ENCODE data around the gene CD46. TPM values are rescaled to one million over a fixed set of nuclear protein-coding genes. Genes with fewer than 3 reads are reported as not detected.

CD46 gene
- total RNA-seq, 1 donor from 2014 or later, result 116 TPM

GRCh38 chr1:207810173-207810572 lies 58.3 kb downstream of the CD46 start:
- DNase-seq (ENCODE audit: low spot score), result no peak
- Mint-ChIP-seq H3K4me1 (ENCODE audit: unreplicated experiment) (peaks cover 27% of the 10 kb centered on the region), H3K27me3 (ENCODE audit: unreplicated experiment) (peaks cover 2% of the 10 kb centered on the region), H3K9me3 (ENCODE audit: unreplicated experiment) (no peaks in the 10 kb centered on the region), H3K27ac (ENCODE audit: unreplicated experiment) (no peak overlapping the region), H3K4me3 (ENCODE audit: unreplicated experiment) (no peak overlapping the region), H3K36me3 (ENCODE audit: low read depth, unreplicated experiment) (peaks cover 53% of the 10 kb centered on the region)
- TF ChIP-seq CTCF (IDR thresholded peaks at IDR 0.05; ENCODE audit: unreplicated experiment), result no peak

GRCh38 chr1:207810606-207811295 lies 58.9 kb downstream of the CD46 start:
- Mint-ChIP-seq H3K9me3 (ENCODE audit: unreplicated experiment) (no peaks in the 10 kb centered on the region), H3K4me1 (ENCODE audit: unreplicated experiment) (peaks cover 33% of the 10 kb centered on the region), H3K36me3 (ENCODE audit: low read depth, unreplicated experiment) (peaks cover 57% of the 10 kb centered on the region), H3K27ac (ENCODE audit: unreplicated experiment) (no peak overlapping the region), H3K4me3 (ENCODE audit: unreplicated experiment) (no peak overlapping the region), H3K27me3 (ENCODE audit: unreplicated experiment) (peaks cover 2% of the 10 kb centered on the region)
- TF ChIP-seq CTCF (IDR thresholded peaks at IDR 0.05; ENCODE audit: unreplicated experiment), result no peak
- DNase-seq (ENCODE audit: low spot score), result no peak

- no peak for TF ChIP-seq CTCF (IDR thresholded peaks at IDR 0.05; ENCODE audit: unreplicated experiment)
- Mint-ChIP-seq H3K36me3 (ENCODE audit: low read depth, unreplicated experiment) (peaks cover 63% of the 10 kb centered on the region), H3K4me1 (ENCODE audit: unreplicated experiment) (peaks cover 38% of the 10 kb centered on the region), H3K27ac (ENCODE audit: unreplicated experiment) (no peak overlapping the region), H3K4me3 (ENCODE audit: unreplicated experiment) (no peak overlapping the region), H3K9me3 (ENCODE audit: unreplicated experiment) (no peaks in the 10 kb centered on the region), H3K27me3 (ENCODE audit: unreplicated experiment) (peaks cover 2% of the 10 kb centered on the region)
- DNase-seq (ENCODE audit: low spot score), result no peak
Observed at GRCh38 chr1:207811319-207811718, 59.5 kb downstream of the CD46 start.

- Mint-ChIP-seq H3K27me3 (ENCODE audit: unreplicated experiment) (peaks cover 2% of the 10 kb centered on the region), H3K4me3 (ENCODE audit: unreplicated experiment) (peak overlapping the region; percentile 37), H3K27ac (ENCODE audit: unreplicated experiment) (no peak overlapping the region), H3K36me3 (ENCODE audit: low read depth, unreplicated experiment) (peaks cover 66% of the 10 kb centered on the region), H3K4me1 (ENCODE audit: unreplicated experiment) (peaks cover 39% of the 10 kb centered on the region), H3K9me3 (ENCODE audit: unreplicated experiment) (no peaks in the 10 kb centered on the region)
- peak; percentile 36 for TF ChIP-seq CTCF (IDR thresholded peaks at IDR 0.05; ENCODE audit: unreplicated experiment)
- peak; percentile 62 for DNase-seq (ENCODE audit: low spot score)
Observed at GRCh38 chr1:207811920-207812720, 60.3 kb downstream of the CD46 start.

Measured in endothelial cell (in vitro differentiated cells).